ENCODE data around the gene DEAF1. TPM values are rescaled to one million over a fixed set of nuclear protein-coding genes. Genes with fewer than 3 reads are reported as not detected.

DEAF1 gene
- total RNA-seq, 1 donor from 2014 or later, result 25.9 TPM

DNA sequence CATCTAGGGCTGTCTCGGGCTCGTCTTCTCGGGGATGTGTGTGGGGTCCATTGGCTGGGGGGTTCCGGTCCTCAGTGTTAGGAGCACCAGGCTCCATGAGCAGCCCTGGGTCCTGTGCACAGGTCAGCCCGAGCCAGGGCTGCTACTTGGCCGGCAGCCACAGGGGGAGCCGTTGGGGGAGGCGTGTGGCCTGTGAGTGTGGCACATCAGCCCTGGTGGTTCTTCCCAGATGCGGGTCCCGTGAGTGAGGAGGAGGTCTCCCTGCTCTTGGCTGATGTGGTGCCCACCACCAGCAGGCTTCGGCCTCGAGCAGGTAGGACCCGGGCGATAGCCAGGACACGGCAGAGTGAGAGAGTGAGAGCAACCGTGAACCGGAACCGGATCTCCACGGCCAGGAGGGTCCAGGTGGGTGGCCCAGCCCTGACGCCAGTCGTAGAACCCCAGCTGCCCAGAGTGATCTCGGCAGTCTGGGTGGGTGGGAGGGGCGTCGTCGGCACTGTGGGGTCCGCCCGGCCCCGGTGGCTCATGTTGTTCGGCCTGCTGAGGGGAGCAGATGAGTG lies 97.8 kb downstream of the DEAF1 start:
- no peak for DNase-seq (ENCODE audit: low spot score)

DNA sequence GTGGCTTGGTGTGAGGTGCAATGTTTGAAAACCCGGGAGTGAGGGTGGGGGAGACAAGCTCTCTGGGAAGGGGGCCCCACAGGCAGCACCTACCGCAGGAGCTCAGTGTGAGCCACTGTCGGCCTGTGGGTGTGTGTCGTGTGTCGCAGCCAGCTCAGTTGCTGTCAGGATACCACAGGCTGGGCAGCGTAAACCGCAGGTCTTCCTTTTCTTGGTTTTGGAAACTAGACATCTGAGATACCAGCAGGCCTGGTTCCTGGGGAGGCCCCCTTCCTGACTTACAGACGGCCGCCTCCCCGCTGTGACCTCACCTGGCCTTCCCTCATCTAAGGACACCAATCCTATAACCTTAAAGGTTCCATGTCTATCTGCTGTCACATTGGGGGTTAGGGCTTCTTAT lies 98.6 kb downstream of the DEAF1 start:
- DNase-seq (ENCODE audit: low spot score), result no peak

DNA sequence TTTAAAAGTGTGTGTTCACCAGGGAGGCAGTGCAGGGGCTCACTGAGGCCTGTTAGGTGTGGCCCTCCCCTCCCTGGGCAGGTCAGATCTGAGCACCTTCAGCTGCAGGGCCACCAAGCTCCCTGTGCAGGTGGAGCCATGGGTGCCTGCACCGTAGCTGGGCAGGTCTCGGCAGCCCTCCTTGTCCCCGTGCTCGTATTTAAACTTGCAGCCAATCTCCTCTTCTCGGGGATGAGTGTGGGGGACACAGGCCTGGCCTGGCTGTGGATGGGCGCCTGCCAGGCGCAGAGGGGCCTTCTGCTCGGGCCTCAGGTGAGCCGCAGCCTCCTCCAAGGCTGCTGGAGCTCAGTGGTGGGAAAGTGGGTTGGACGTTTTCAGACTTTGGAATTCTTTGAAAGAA lies 99.6 kb downstream of the DEAF1 start:
- DNase-seq (ENCODE audit: low spot score), result no peak

Other genes with a start within 250 kb of the DEAF1 start
- gene PTDSS2, start 244.9 kb downstream of the DEAF1 start, total RNA-seq, result 26.9 TPM
- gene RNH1, start 188.0 kb downstream of the DEAF1 start, total RNA-seq, result 231 TPM
- gene HRAS, start 159.6 kb downstream of the DEAF1 start, total RNA-seq, result 65.2 TPM
- gene LRRC56, start 157.7 kb downstream of the DEAF1 start, total RNA-seq, result 0.71 TPM
- 0.87 TPM for gene LMNTD2, start 134.5 kb downstream of the DEAF1 start, total RNA-seq
- 2.0 TPM for gene RASSF7, start 134.3 kb downstream of the DEAF1 start, total RNA-seq
- gene PHRF1, start 118.8 kb downstream of the DEAF1 start, total RNA-seq, result 29.3 TPM
- 29.1 TPM for gene IRF7, start 79.3 kb downstream of the DEAF1 start, total RNA-seq
- gene CDHR5, start 70.3 kb downstream of the DEAF1 start, total RNA-seq, result 1.1 TPM
- gene SCT, start 68.0 kb downstream of the DEAF1 start, total RNA-seq, result not detected
- gene DRD4, start 58.0 kb downstream of the DEAF1 start, total RNA-seq, result 0.71 TPM
- 14.6 TPM for gene TMEM80, start 594 bp upstream of the DEAF1 start, total RNA-seq
- gene EPS8L2, start 11.0 kb upstream of the DEAF1 start, total RNA-seq, result 12.1 TPM
- 277 TPM for gene TALDO1, start 52.2 kb upstream of the DEAF1 start, total RNA-seq
- gene GATD1, start 82.3 kb upstream of the DEAF1 start, total RNA-seq, result 54.1 TPM
- gene CEND1, start 94.9 kb upstream of the DEAF1 start, total RNA-seq, result not detected
- 26.3 TPM for gene SLC25A22, start 103.1 kb upstream of the DEAF1 start, total RNA-seq
- gene PIDD1, start 110.0 kb upstream of the DEAF1 start, total RNA-seq, result 10.2 TPM
- gene RPLP2, start 114.7 kb upstream of the DEAF1 start, total RNA-seq, result 2,673 TPM
- gene PNPLA2, start 123.7 kb upstream of the DEAF1 start, total RNA-seq, result 1,877 TPM
- 6.8 TPM for gene CRACR2B, start 132.7 kb upstream of the DEAF1 start, total RNA-seq
- 776 TPM for gene CD151, start 137.7 kb upstream of the DEAF1 start, total RNA-seq
- 203 TPM for gene POLR2L, start 147.3 kb upstream of the DEAF1 start, total RNA-seq
- 120 TPM for gene TSPAN4, start 147.6 kb upstream of the DEAF1 start, total RNA-seq
- 72.1 TPM for gene CHID1, start 215.6 kb upstream of the DEAF1 start, total RNA-seq
- 120 TPM for gene AP2A2, start 230.6 kb upstream of the DEAF1 start, total RNA-seq

Measured in mesenteric fat pad (tissue), 1 donor.